ENCODE data around the gene RCAN1.

RCAN1 gene

GRCh38 chr21:34614628-34615486 lies at the start of gene RCAN1:
Gene RCAN1, minus strand, starts transcription at chr21:34615113. Its CDS starts 102 bp downstream, at chr21:34615011.
- peak within 1 kb of the TSS; percentile 67 to 83 for H3K4me3 ChIP-seq (replicated peaks in 1 of 2; ENCODE audit: low read depth in 2 of 2, low read length in 2 of 2)
- TF ChIP-seq, protein P1, sequence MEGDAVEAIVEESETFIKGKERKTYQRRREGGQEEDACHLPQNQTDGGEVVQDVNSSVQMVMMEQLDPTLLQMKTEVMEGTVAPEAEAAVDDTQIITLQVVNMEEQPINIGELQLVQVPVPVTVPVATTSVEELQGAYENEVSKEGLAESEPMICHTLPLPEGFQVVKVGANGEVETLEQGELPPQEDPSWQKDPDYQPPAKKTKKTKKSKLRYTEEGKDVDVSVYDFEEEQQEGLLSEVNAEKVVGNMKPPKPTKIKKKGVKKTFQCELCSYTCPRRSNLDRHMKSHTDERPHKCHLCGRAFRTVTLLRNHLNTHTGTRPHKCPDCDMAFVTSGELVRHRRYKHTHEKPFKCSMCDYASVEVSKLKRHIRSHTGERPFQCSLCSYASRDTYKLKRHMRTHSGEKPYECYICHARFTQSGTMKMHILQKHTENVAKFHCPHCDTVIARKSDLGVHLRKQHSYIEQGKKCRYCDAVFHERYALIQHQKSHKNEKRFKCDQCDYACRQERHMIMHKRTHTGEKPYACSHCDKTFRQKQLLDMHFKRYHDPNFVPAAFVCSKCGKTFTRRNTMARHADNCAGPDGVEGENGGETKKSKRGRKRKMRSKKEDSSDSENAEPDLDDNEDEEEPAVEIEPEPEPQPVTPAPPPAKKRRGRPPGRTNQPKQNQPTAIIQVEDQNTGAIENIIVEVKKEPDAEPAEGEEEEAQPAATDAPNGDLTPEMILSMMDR (IDR thresholded peaks at IDR 0.05; ENCODE audit: low read depth, low read length): no peak
- DNase-seq (ENCODE audit: low read depth in 2 of 2): peak; percentile 93 to 94

DNA sequence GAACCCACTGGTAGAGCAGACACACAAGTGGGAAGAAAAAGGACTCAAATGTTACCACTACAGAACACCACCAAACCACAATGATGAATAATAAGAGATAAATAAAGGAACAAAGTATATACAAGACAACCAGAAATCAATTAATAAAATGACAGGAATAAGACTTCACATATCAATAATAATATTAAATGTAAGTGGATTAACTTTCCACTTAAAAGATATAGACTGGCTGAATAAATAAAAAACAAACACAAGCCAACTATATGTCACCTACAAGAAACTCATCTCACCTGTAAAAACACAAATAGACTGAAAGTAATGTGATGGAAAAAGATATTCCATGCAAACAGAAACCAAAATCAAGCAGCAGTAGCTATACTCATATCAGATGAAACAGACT lies 46.9 kb upstream of the RCAN1 start:
- no peak for DNase-seq (ENCODE audit: low read depth in 2 of 2)
- TF ChIP-seq, protein P1 (IDR thresholded peaks at IDR 0.05; ENCODE audit: low read depth, low read length): no peak
- H3K4me3 ChIP-seq (replicated peaks in 1 of 2; ENCODE audit: low read depth in 2 of 2, low read length in 2 of 2): no peak overlapping the region

DNA sequence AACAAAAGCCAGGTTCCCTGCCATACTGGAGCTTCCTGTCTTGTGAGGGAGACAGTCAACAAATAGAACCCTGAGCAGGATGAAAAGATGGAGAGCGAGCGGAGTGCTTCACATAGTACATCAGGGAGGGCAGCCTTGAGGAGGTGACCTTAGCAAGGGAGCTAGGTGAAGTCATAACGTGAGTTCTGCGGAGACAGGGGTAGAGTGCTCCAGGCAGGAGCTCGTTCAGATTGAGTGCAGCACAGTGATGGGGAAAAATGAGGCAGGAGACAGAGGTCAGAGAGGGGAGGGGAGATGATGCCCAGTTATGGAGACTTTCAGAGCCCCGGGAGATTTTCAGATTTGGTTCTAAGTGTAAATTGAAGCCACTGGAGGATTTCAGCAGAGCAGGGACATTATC lies 38.6 kb upstream of the RCAN1 start:
- DNase-seq (ENCODE audit: low read depth in 2 of 2): no peak
- H3K4me3 ChIP-seq (replicated peaks in 1 of 2; ENCODE audit: low read depth in 2 of 2, low read length in 2 of 2): no peak overlapping the region
- TF ChIP-seq, protein P1 (IDR thresholded peaks at IDR 0.05; ENCODE audit: low read depth, low read length): no peak

- TF ChIP-seq, protein P1 (IDR thresholded peaks at IDR 0.05; ENCODE audit: low read depth, low read length): no peak
- no peak for DNase-seq (ENCODE audit: low read depth in 2 of 2)
- no peak overlapping the region for H3K4me3 ChIP-seq (replicated peaks in 1 of 2; ENCODE audit: low read depth in 2 of 2, low read length in 2 of 2)
Observed at GRCh38 chr21:34651642-34652041, 36.7 kb upstream of the RCAN1 start.

GRCh38 chr21:34650861-34651431 lies 36.0 kb upstream of the RCAN1 start:
- TF ChIP-seq, protein P1 (IDR thresholded peaks at IDR 0.05; ENCODE audit: low read depth, low read length): no peak
- H3K4me3 ChIP-seq (replicated peaks in 1 of 2; ENCODE audit: low read depth in 2 of 2, low read length in 2 of 2): no peak overlapping the region
- no peak for DNase-seq (ENCODE audit: low read depth in 2 of 2)

GRCh38 chr21:34649400-34649799 lies 34.5 kb upstream of the RCAN1 start:
- TF ChIP-seq, protein P1 (IDR thresholded peaks at IDR 0.05; ENCODE audit: low read depth, low read length): no peak
- DNase-seq (ENCODE audit: low read depth in 2 of 2): no peak
- H3K4me3 ChIP-seq (replicated peaks in 1 of 2; ENCODE audit: low read depth in 2 of 2, low read length in 2 of 2): no peak overlapping the region
